ENCODE measurements around the gene PSME3IP1. TPM values are rescaled to one million over a fixed set of nuclear protein-coding genes. Genes with fewer than 3 reads are reported as not detected.

Gene PSME3IP1
- polyA plus RNA-seq, 3 donors = 75.4 to 133 (median 78.6) TPM

DNA sequence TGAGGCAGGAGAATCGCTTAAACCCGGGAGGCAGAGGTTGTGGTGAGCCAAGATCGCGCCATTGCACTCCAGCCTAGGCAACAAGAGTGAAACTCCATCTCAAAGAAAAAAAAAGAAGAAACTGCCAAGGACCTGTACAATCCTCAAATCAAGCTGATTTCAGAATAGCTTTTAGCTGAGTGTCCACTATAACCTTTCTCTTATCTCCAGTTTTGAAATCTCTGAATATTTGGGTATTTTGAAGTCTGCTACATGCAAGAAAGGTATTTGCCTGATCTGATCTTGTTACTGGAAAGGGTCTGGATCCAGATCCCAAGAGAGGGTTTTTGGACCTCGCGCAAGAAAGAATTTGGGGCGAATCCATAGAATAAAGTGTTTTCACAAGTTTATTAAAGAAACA, 40.1 kb upstream of the PSME3IP1 start:
- DNase-seq = no peak
- Mint-ChIP-seq H3K27ac (no peak overlapping the region), H3K27me3 (ENCODE audit: low read depth in 3 of 3) (no peaks in the 10 kb centered on the region), H3K4me1 (no peaks in the 10 kb centered on the region), H3K4me3 (no peak overlapping the region), H3K9me3 (no peaks in the 10 kb centered on the region), H3K36me3 (peaks cover 81 to 90% of the 10 kb centered on the region in 2 donors)
- Histone ChIP-seq H3K27me3 (ENCODE audit: control insufficient read depth in 2 of 2, insufficient read depth in 2 of 2, low read length in 2 of 2) (no peaks in the 10 kb centered on the region), H4K20me1 (ENCODE audit: insufficient read depth, low read length) (no peaks in the 10 kb centered on the region), H3K9ac (ENCODE audit: insufficient read depth, low read length, poor library complexity, severe bottlenecking) (no peak overlapping the region), H2AFZ (ENCODE audit: insufficient read depth, low read depth, low read length, poor library complexity, severe bottlenecking) (no peak overlapping the region), H3K4me3 (replicated peaks in 1 of 3; ENCODE audit: low read depth in 2 of 3, low read length in 3 of 3) (no peak overlapping the region), H3K36me3 (replicated peaks in 1 of 2; ENCODE audit: control insufficient read depth in 1 of 2, insufficient read depth in 2 of 2, low read length in 2 of 2) (peaks cover 87 to 100% of the 10 kb centered on the region in 2 donors), H3K27ac (ENCODE audit: low read depth in 1 of 2, low read length in 2 of 2) (no peak overlapping the region), H3K4me2 (replicated peaks; ENCODE audit: extremely low read depth, low read length, poor library complexity, severe bottlenecking) (no peak overlapping the region), H3K79me2 (ENCODE audit: insufficient read depth, low read length) (no peaks in the 10 kb centered on the region), H3K9me3 (replicated peaks in 1 of 2; ENCODE audit: control insufficient read depth in 1 of 2, insufficient read depth in 1 of 2, low read length in 2 of 2) (no peaks in the 10 kb centered on the region), H3K4me1 (ENCODE audit: control insufficient read depth in 1 of 2, insufficient read depth in 2 of 2, low read length in 2 of 2) (no peaks in the 10 kb centered on the region)
- WGBS (ENCODE audit: insufficient coverage) = no CpG with 5 or more reads among the region's 7 CpGs
- TF ChIP-seq, protein P1, sequence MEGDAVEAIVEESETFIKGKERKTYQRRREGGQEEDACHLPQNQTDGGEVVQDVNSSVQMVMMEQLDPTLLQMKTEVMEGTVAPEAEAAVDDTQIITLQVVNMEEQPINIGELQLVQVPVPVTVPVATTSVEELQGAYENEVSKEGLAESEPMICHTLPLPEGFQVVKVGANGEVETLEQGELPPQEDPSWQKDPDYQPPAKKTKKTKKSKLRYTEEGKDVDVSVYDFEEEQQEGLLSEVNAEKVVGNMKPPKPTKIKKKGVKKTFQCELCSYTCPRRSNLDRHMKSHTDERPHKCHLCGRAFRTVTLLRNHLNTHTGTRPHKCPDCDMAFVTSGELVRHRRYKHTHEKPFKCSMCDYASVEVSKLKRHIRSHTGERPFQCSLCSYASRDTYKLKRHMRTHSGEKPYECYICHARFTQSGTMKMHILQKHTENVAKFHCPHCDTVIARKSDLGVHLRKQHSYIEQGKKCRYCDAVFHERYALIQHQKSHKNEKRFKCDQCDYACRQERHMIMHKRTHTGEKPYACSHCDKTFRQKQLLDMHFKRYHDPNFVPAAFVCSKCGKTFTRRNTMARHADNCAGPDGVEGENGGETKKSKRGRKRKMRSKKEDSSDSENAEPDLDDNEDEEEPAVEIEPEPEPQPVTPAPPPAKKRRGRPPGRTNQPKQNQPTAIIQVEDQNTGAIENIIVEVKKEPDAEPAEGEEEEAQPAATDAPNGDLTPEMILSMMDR (IDR thresholded peaks at IDR 0.05) = no peak
- intact Hi-C loops (cut with micrococcal nuclease) = no loop called here

DNA sequence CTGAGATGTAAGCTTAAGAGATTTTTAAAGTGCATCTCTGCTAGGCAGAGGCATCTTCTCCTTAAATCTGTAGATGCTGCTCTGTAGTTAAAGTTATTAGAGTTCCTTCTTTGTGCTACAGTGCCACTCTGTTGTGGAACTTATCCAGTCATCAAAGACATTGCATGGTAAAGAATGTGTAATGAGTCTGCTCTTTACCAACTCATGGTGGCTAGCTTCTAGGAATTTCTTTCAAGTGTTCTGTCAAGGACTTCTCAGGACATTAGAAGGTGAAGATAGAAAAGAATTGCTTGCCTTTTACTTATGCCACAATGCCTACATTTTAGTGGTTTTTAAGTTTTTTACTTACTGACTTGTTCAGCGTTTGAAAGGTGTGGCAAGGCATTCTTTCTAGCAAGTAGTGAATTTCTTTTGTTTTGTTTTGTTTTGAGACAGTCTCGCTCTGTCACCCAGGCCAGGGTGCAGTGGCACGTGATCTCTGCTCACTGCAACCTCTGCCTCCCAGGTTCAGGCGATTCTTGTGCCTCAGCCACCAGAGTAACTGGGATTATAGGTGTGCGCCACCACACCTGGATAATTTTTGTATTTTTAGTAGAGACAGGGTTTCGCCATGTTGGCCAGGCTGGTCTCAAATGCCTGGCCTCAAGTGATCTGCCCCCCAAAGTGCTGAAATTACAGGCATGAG, 39.0 kb upstream of the PSME3IP1 start:
- no peak for DNase-seq
- TF ChIP-seq, protein P1 (IDR thresholded peaks at IDR 0.05) = no peak
- no peak overlapping the region for H3K27ac ChIP-seq (ENCODE audit: low read depth in 1 of 2, low read length in 2 of 2)
- no peaks in the 10 kb centered on the region for H3K79me2 ChIP-seq (ENCODE audit: insufficient read depth, low read length)
- no peaks in the 10 kb centered on the region for H3K9me3 ChIP-seq (replicated peaks in 1 of 2; ENCODE audit: control insufficient read depth in 1 of 2, insufficient read depth in 1 of 2, low read length in 2 of 2)
- intact Hi-C loops (cut with micrococcal nuclease) = no loop called here
- H3K4me1 ChIP-seq (ENCODE audit: control insufficient read depth in 1 of 2, insufficient read depth in 2 of 2, low read length in 2 of 2) = no peaks in the 10 kb centered on the region
- H3K4me2 ChIP-seq (replicated peaks; ENCODE audit: extremely low read depth, low read length, poor library complexity, severe bottlenecking) = no peak overlapping the region
- H2AFZ ChIP-seq (ENCODE audit: insufficient read depth, low read depth, low read length, poor library complexity, severe bottlenecking) = no peak overlapping the region
- no peaks in the 10 kb centered on the region for H3K9me3 Mint-ChIP-seq
- no peaks in the 10 kb centered on the region for H3K4me1 Mint-ChIP-seq
- H3K27ac Mint-ChIP-seq = no peak overlapping the region
- no peaks in the 10 kb centered on the region for H4K20me1 ChIP-seq (ENCODE audit: insufficient read depth, low read length)
- H3K36me3 Mint-ChIP-seq = peaks cover 83 to 90% of the 10 kb centered on the region in 2 donors
- H3K9ac ChIP-seq (ENCODE audit: insufficient read depth, low read length, poor library complexity, severe bottlenecking) = no peak overlapping the region
- 97% methylated on average over 6 of the region's 6 CpGs for WGBS (ENCODE audit: insufficient coverage)
- no peak overlapping the region for H3K4me3 Mint-ChIP-seq
- H3K27me3 ChIP-seq (ENCODE audit: control insufficient read depth in 2 of 2, insufficient read depth in 2 of 2, low read length in 2 of 2) = no peaks in the 10 kb centered on the region
- H3K4me3 ChIP-seq (replicated peaks in 1 of 3; ENCODE audit: low read depth in 2 of 3, low read length in 3 of 3) = no peak overlapping the region
- H3K36me3 ChIP-seq (replicated peaks in 1 of 2; ENCODE audit: control insufficient read depth in 1 of 2, insufficient read depth in 2 of 2, low read length in 2 of 2) = peaks cover 84 to 100% of the 10 kb centered on the region in 2 donors
- no peaks in the 10 kb centered on the region for H3K27me3 Mint-ChIP-seq (ENCODE audit: low read depth in 3 of 3)

All from CD14-positive monocyte (primary cell).